Lower leg skin (tissue), 3 donors: Measurements from ENCODE around the gene MTF1.

ENCODE experiments used
- POLR2A ChIP-seq, 2 donors: fragments of 450-650 bp; IDR thresholded peaks; one replicate each; pipeline ENCODE4 v1.6.1; 2016 to 2017; ENCODE audit warnings: antibody characterized with exemption in 2 of 2, mild to moderate bottlenecking in 1 of 2, moderate library complexity in 1 of 2
- TF ChIP-seq, protein P1 (sequence below), 3 donors: fragments of 450-650 bp; IDR thresholded peaks; one replicate each; pipeline ENCODE4 v1.5.1; 2016; ENCODE audit warnings: antibody characterized with exemption in 3 of 3, mild to moderate bottlenecking in 3 of 3, moderate library complexity in 2 of 3

GRCh38 chr1:37808369-37809319 is 50.7 kb downstream of the MTF1 start:
- TF ChIP-seq, protein P1, sequence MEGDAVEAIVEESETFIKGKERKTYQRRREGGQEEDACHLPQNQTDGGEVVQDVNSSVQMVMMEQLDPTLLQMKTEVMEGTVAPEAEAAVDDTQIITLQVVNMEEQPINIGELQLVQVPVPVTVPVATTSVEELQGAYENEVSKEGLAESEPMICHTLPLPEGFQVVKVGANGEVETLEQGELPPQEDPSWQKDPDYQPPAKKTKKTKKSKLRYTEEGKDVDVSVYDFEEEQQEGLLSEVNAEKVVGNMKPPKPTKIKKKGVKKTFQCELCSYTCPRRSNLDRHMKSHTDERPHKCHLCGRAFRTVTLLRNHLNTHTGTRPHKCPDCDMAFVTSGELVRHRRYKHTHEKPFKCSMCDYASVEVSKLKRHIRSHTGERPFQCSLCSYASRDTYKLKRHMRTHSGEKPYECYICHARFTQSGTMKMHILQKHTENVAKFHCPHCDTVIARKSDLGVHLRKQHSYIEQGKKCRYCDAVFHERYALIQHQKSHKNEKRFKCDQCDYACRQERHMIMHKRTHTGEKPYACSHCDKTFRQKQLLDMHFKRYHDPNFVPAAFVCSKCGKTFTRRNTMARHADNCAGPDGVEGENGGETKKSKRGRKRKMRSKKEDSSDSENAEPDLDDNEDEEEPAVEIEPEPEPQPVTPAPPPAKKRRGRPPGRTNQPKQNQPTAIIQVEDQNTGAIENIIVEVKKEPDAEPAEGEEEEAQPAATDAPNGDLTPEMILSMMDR (IDR thresholded peaks at IDR 0.05): no peak
- TF ChIP-seq POLR2A (IDR thresholded peaks at IDR 0.05): no peak
